GM12874 (cell line): Measurements from ENCODE around the gene TNFAIP8L3.

Experiments used
- TF ChIP-seq, protein P1 (sequence below): IDR thresholded peaks from 2 replicates; pipeline ENCODE4 v1.5.1; 2011; ENCODE audit warnings: low read depth, mild to moderate bottlenecking, control low read depth, low read length, moderate library complexity; ENCODE audit not compliant: insufficient read depth

The TNFAIP8L3 gene

DNA sequence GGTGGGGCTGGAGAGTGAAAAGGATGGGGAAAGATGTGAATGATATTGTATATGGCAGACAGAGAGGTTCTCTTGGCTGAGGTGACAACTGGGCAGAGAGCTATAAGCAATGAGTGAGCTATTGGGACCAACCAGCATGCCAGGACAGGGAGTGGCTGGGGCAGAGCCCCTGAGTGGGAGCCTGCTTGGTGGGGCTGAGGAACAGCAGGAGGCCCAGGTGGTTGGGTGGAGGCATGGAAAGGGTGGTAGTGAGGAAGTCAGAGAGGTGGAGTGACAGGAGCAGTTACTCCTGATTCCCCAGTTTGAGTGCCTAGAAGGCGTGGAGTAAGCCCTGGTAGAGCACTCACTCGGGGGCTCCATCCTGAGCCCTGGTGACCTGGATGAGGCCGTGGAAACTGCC is 15.5 kb upstream of the TNFAIP8L3 start:
- TF ChIP-seq, protein P1, sequence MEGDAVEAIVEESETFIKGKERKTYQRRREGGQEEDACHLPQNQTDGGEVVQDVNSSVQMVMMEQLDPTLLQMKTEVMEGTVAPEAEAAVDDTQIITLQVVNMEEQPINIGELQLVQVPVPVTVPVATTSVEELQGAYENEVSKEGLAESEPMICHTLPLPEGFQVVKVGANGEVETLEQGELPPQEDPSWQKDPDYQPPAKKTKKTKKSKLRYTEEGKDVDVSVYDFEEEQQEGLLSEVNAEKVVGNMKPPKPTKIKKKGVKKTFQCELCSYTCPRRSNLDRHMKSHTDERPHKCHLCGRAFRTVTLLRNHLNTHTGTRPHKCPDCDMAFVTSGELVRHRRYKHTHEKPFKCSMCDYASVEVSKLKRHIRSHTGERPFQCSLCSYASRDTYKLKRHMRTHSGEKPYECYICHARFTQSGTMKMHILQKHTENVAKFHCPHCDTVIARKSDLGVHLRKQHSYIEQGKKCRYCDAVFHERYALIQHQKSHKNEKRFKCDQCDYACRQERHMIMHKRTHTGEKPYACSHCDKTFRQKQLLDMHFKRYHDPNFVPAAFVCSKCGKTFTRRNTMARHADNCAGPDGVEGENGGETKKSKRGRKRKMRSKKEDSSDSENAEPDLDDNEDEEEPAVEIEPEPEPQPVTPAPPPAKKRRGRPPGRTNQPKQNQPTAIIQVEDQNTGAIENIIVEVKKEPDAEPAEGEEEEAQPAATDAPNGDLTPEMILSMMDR, result no peak

DNA sequence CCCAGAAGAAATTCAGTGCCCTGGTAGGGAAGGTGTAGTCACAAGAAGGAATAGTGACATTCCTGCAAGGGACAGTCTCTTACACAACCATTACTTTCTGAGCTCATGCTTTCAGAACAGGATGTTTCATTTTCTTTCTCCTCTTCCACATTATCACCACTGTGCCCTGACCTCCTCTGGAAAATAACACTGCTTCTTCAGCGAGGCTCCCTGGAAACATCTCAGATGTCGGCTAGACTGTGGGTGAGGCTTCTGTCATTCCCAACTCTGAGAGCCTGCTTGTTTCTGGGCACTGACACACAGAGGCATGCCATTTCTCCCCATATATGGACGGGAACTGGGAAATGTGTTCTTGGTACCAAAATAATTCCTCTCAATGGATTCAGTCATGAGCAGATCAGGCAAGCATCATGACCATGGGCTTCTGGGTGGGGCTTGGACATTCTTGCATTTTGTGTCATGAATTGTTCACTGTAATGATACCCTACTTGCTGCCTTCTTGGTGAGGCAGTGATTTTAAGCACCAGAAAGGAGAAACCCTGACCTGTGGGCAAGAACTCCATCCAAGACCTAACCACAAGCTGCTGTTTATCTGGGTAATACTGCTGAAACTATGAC is 14.3 kb upstream of the TNFAIP8L3 start:
- TF ChIP-seq, protein P1, result no peak

DNA sequence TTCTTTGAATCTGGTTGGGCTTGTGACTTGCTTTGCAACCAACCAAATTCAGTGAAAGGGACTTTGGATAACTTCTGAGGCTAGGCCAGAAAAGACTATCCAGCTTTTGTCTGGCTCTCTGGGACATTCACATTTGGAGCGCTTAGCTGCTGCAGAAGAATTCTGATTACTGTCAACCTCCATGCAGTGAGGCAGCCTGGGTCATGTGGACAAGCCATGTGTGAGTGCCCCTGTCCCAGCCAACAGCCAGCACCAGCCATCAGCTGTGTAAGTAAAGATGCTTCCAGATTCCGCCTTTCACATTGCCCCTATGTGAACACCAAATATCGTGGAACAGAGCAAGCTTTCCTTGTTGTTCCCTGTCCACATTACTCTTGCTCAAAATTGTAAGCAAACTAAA is 12.9 kb upstream of the TNFAIP8L3 start:
- TF ChIP-seq, protein P1, result no peak

DNA sequence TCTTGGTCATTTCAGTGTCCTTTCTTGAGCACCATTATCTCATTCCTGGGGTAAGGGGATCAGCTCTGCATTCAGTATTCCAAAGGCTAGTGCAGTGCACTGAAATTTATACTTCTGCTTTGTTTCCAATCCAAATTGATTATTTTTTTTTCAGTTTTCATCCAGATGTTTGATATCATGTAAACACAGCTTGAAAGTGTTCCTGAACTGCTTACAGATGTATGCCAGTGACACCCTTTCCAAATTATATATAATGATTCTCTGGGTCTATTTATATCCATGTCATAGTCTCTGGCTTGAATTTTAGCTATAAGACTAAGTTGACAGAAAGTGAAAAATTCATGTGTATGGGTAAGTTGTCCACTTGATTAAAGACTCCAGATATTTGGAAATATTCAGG is 11.8 kb upstream of the TNFAIP8L3 start:
- TF ChIP-seq, protein P1, result no peak

DNA sequence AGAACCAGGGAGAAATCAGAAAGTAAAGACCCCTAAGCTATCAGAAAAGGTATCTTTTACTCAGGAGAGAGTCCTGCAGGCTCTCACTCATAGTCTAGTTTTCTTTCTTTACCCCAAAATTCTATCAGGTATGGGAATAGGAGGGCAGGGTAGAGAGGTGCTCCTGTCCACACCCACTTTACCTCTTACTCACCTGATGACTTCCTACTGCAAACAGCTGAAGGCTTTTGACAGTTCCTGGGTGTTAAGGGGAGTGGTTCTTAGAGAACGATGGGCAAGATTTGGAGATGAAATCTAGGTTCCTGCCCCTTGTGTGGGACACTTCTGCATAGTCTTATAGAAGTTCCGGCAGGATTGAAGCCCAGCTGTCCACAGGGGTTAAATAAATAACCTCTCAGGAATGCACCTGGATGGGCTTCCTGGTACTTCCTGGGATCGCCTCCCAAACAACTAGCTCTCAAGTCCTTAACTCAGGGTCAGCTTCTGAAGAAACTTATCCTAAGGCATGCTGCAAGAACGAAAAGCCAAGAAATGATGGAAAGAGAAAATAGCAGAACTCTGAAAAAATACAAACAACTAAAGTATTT is 10.8 kb upstream of the TNFAIP8L3 start:
- TF ChIP-seq, protein P1, result no peak

DNA sequence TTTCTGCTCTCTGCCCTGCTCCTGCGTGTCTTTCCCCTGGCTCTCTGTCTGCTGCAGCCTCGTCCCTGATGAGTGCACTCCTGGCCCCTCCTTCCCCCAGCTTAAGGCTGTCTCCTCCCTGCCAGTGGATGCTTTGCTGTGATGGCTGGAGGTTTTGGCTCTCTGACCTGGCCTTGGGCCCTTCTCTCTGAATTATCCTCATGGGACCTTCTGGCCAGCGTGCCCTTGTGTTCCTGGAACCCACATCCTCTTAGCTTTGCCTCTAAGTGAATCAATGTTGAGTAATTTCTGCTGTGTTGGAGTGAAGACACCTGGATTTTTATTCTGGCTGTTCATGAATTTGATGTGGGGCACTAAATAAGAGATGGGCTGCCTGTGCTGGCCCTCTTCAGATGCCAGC is 9.8 kb upstream of the TNFAIP8L3 start:
- TF ChIP-seq, protein P1, result no peak

DNA sequence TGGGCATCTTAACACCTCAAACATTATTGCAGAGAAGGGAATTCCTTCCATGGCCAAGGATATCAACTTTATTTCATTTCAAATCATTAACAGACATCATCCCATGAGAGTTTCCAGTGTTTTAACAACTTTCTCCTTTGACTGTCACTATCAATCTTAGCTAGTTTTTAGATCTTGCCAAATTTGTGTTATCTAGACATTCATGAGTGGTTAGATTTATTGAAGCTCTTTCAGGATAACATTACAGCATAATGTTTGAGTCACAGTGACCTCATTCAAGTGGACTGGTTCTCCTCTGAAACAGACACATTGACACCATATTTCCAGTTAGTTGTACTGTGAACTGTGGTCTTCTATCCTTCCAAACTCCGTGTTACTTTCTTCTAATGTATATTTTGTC is 8.6 kb upstream of the TNFAIP8L3 start:
- TF ChIP-seq, protein P1, result no peak
